GM18517 (cell line): ENCODE data around the gene ITFG1.
A peak's percentile ranks its signal among the peaks of the same experiment; 100 is the strongest.

Experiments used
- ATAC-seq: cut with Tn5 transposase; IDR thresholded peaks from one replicate; pipeline ENCODE4 v1.9.1; 2021; ENCODE audit warnings: mild to moderate bottlenecking, moderate library complexity; ENCODE audit not compliant: unreplicated experiment

ITFG1 gene

DNA sequence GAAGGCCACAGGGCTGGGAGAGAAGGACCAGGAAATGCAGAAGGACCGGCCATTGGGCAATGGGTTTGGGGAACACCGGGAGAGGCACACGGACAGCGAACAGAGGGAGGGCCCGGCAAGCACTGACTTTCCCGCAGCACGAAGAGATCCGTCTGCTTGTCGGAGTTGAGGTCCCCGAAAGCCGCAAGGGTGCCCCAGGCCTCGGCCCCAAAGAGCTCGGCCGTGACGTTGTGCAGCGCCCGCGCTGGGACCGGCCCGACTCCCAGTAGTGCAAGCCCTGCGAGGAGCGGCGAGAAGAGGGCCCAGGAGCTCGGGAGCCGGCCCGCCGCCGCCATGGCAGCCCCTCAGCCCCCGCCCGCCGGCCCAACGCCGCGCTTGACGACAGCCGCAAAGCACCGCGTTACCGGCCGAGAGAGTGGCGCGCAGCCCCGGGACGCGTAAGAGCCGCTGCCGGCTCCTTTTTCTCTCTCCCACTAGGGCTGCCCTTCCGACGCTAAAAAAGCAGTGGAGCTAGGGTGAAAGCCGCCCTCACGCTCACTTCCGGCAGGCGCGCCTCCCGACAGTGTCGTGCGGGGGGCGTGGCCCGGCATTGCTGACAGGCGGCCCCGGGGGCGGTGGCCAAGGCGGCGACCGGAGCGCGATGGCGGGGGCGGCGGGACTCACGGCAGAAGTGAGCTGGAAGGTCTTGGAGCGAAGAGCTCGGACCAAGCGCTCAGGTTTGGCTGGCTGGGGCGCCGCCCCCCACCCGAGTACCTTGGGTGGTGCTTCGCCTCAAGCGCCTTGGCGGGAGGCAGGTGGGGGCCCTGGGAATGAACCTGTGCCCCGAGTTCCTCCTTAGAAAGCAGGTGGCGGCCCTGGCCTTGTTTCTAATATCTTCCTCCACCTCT is at the start of gene ITFG1, which contains the start of gene PHKB:
Gene ITFG1 (minus strand): TSS at position 353 of the 887 bp plus-strand sequence. CDS start 18 bp downstream, at position 335.
Gene PHKB (plus strand): TSS at position 621 of the 887 bp plus-strand sequence. CDS start 20 bp downstream, at position 641.
- ATAC-seq = peak; percentile 71

DNA sequence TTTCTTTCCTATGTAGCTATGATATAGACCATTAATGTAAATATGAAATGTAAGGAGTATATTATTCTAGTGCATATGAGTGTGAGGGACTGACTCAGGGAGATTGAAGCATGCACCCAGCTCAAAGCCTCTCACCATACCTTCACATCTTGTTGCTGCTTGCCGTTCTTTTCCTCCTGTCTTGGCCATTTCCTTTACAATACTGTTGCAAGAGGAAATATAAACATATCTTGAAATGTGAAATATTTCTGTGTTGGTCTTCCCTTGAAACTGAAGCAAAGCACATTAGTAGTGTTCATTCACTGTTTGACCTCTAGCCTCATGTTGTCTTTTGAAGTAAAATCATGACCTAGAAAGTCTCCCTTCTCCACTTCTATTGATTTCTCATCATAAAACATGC is 46.8 kb upstream of the ITFG1 start:
- ATAC-seq = no peak

DNA sequence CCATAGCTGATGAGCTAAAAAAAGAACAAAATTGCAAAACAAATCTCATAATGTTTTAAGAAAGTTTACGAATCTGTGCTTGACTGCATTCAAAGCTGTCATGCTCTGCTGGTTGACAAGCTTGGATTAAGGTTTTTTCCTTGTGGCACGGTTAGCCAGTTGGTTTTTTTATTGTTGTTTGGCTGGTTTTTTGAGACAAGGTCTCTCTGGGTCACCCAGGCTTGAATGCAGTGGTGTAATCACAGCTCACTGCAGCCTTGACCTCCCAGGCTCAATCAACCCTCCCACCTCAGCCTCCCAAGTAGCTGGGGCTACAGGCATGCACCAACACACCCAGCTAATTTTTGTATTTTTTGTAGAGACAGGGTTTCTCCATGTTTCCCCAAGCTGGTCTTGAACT is 45.9 kb upstream of the ITFG1 start:
- ATAC-seq = no peak

DNA sequence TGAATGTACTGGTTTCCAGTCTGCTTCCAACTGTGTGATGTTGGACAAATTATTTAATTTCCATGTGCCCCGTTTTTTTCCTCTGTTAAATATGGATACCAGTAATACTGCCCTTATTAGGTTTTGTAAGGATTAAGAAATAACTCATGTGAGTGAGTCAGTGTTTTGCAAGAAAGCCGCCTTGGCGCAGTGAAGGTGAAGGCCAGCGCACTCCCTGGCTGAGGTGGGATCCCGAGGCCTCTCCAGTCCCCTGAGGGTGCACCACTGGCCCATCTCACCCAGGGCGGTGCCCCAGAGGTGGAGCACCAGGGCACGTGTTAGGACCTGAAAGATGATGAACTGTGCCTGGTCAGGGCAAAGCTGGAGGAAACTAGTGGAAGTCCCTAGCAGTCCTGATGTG is 43.7 kb upstream of the ITFG1 start:
- no peak for ATAC-seq

DNA sequence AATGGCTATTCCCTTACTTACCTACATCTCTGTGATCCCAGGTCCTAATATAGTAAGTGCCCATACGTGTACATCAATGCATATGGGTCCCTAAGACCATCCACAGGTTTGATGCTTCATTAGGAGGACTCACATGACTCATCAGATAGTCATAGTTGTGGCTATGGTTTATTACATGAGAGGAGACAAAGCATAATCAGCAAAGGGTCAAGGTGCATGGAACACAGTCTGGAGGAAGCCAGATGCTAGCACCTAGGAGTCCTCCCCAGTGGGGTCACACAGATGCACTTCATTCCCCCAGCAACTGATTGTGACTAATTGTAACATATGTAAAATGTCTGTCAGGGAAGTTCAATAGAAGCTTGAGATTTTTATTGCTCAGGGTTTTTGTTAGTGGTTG is 43.1 kb upstream of the ITFG1 start:
- no peak for ATAC-seq

DNA sequence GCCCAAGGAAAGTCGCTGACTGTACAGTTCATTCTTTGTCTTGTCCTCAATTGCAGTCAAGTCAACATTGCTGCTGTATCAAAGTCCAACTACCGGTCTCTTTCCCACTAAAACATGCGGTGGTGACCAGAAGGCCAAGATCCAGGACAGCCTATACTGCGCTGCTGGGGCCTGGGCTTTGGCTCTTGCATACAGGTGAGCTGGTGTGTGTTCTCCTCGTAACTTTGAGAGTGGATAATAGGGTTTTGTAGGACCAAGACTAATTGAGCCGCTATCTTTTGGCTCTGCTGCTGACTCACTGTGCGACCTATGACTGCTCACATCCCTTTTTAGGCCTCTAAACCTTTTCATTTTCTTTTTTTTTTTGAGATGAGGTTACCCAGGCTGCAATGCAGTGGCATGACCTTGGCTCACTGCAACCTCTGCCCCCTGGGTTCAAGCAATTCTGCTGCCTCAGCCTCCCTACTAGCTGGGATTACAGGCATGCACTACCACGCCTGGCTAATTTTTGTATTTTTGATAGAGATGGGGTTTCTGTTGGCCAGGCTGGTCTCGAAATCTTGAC is 38.9 kb upstream of the ITFG1 start:
- ATAC-seq = no peak

DNA sequence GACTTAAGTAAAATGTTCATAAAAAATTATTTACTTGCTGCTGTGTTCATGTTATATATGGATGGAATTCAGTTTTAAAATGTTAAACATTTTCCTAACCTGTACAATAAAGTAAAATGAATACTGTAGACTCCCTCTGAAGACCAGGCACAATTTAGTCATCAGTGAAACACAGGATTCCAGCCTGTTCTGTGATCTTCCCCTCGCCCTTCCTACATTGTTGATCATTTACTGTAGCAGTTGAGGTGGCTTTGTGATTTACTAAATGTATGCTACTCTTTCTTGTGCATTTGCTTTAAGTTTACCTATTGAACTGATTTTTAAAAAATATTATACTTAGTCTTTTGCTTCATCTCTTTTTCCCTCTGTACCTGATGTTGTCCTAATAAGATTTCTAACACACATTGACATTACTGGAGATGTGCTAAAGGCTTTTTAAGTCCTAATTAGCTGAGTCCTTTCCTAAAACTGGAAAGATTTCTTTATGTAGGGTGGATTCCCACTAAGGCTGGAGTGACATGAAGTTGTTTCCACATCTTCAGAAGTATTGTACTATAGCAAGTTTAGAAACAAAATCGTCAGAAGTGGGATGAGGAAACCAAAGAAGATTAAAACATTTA is 38.3 kb upstream of the ITFG1 start:
- no peak for ATAC-seq

DNA sequence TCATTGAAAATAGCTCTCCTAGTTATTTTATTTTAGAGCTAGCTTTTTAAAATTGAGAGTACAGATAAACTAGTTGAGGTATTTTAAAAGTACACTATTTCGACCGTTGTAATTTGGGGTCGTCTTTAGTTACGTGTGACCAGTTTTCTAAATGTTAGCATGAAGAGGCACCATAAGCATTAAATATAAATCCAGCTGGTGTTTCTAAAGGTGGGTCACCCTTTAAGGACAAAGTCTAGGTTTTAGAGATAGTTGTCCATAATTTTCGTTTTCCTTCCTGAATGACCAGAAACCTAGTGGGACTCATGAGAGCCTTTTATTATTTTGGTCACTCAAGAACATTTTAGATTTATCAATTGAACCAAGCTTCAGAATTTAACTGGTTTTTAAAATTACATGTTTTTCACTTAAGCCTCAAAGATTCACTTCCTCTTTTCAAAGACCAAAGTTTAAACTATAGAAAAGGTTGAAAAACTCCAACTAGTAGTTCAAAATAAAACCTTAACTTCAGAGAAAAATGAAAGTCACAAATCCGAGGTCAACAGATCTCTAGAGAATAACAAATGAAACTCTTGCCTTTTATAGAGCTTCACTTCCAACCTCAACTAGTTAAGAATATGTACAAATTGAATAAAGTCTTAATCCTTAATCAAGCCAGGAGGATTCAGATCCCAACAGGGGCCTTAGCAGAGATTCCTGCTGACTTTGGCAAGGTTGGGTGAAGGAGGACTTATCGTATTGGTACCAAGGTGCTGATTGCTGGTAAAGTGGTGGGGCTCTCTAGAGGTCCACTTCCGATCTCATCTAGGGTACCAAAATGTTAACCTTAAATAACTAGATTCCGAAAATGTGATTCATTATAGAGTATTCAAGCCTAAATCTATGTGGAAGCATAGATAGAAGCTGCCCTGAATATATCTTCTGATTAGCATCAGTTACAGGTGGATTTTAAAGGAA is 32.8 kb upstream of the ITFG1 start:
- peak; percentile 85 for ATAC-seq

DNA sequence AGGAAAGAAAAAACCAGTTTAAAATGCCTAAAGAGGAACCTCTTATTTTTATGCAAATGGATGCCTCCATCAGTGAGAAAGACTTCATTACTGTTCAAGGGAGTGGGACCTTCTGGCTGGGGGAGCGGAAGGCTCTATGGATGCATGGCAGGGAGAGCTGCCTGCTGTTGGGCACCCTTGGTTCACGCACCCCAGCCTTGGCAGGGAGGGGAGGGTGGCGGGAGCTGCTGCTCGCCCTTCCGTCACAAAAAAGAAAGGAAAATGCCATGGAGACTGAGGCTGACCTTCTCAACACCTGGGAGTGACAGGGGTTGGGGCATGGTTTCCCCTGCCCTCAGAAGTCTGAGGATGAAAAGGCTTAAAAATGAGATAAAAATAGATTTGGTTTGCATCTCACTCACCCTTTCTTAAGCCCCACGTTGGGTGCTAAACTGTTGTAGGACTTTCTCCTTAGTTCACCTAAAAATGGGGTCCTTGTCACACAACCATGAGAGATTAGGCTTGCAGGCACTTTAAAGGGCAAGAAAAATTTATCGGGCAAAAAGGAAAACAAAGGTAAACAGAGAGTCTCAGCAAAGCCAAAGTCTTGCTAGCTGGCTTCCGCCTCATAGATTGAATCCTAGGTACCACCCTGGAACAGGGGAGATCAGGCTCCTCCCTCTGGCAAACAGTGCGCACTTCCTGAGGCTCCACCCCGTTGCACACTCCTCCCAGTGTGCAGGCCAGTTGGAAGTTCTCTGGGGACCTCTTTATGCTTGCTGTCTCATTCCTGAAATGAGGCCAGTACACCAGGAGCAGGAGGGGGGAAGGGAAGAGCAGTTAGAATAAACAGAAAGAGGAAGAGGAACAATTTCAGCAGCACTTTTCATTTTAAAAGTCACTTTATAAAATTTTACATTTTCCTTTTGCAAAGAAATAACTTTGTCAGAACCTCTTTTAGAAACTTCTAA is 31.8 kb upstream of the ITFG1 start:
- ATAC-seq = peak; percentile 49

DNA sequence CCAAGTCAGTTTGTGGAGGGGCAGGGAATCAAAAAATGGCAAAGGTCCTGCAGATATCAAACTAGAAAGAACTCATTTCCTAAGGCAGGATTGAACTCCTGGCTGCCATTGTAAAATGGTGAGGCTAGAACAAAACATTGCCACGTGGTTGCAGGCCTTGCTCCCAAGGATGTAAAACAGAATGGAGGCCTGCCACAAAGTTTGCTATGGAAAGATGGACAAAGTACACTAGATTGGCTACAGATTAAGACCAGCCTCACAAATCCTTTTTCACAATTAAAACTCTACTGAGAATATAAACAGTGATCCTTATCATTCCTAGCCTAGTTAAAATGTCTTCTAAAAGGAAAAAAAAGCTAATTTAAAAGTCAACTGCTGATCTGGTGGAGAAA is 31.2 kb upstream of the ITFG1 start:
- ATAC-seq = no peak

DNA sequence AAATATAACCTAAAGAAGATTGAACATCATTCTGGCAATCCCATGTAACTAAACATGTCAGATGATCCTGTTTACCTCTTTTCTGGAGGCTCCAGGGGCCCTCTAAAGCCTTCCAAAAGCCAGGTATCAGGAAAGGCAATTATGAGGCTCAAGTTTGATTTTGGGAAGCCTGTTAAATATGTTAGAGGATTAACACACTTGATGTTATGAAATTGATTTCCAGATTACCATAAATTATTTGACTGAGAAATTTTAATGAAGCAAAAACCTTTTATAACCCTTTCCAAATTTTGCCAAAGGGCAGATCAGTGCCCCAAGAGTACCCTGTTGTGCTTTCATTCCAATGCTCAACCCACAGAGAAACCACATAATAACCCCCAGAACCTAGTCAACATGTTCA is 29.6 kb upstream of the ITFG1 start:
- ATAC-seq = no peak

DNA sequence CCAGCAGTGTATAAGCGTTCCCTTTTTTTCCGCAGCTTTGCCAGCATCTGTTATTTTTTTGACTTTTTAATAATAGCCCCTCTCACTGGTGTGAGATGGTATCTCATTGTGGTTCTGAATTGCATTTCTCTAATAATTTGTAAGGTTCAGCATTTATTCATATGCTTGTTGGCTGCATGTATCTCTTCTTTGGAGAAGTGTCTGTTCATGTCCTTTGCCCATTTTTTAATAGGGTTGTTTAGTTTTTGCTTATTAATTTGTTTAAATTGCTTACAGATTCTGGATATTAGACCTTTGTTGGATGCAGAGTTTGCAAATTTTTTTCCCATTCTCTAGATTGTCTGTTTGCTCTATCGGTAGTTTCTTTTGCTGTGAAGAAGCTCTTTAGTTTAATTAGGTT is 27.2 kb upstream of the ITFG1 start:
- ATAC-seq = no peak

DNA sequence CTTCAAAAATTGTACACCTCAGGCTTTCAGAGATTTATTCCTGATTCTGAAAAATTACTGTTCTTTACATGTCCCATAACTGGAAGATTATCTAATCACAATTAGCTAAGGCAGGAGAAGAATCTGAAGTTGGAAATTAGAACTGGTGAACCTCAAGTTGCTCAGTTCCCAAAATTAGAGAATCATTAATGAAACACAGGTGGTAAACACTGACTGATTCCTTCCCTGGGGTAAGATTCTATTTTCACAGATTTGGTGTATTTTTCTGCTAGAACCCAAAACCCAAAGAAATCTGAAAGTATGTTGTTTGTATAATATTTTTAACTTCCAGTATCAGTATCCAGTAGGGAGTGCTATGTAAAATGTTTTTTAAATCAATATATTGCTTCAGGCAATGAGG is 26.0 kb upstream of the ITFG1 start:
- ATAC-seq = peak; percentile 52

DNA sequence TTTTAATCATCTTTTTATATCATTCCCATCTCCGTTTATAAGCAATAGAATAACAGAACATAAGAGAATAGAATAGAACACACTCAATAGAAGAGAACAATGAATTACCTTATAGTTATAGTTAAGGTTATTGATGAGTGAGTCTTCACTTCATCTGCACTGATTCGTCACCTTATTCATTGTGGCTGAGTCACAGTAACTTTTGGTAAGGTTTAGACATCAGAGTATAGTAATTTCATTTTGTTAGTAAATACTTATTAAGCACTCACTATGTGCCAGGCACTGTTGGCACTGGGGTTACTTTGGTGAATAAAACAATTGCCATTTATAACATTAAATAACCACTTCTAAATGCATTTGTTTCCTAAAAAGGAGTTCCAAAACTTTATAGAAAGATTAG is 22.8 kb upstream of the ITFG1 start:
- no peak for ATAC-seq

DNA sequence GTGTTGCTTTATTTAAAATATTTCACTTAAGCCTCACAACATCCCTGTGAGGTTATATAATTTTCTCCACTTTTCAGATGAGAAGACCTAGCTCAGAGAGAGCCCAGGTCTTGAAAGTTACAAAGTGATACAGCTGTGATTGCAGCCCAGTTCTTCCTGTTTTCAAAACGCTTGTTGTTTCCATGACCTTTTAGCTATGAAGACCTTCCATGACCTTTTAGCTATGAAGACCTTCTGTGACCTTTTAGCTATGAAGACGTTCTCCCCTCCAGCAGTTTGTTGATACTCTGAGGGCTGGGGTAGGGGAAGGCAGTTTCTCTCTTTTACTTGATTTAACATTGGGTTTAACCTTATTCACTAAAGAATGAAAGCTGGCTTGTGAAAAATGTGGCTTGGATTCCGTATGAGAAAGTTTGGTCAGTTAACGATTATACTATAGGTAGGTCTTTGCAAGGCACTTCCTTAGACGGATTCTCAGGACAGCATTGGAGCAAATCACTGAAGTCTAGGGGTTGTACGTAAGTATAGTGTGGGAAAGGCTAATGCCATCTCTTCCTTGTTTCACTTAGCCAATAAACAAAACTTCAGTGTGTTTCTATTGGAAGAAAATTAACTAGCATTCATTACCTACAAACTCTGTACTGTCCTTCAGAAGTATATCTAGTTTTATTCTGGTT is 21.0 kb upstream of the ITFG1 start:
- ATAC-seq = no peak

DNA sequence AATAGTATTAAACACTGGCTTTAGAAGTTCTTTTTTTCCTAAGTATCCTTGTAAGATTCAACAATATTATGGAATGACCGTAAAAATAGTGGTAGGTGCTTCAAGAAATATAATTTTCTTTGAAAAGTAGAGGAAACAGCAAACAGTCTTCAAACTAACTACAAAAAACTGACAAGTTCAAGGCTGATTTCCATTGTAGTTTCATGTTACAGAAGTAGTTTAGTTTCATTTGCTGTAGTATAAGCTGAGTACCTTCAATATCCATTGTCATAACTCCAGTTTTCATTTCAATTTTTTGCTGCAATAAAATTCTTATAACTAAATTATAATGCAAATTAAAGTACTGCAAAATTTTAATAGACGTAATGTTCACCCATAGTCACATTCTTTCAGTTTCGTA is 19.5 kb upstream of the ITFG1 start:
- ATAC-seq = peak; percentile 52

DNA sequence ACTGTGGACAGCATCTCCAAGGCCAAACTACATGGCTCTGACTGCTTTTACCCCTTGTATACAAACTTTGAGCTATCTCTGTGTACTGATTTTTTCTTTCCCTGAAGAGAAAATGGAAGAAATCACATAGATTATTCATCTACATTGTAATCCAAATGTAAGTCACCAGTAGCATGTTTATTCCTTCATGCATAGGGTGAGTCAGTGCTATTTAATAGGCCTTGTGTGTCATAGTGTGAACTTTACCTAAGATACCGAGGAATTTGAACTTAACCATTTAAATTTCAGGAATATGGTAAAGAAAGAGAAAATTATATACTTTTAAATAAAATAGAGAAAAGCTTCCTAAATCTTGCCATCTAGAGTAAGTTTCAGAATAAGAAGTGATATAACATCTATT is 16.8 kb upstream of the ITFG1 start:
- no peak for ATAC-seq

DNA sequence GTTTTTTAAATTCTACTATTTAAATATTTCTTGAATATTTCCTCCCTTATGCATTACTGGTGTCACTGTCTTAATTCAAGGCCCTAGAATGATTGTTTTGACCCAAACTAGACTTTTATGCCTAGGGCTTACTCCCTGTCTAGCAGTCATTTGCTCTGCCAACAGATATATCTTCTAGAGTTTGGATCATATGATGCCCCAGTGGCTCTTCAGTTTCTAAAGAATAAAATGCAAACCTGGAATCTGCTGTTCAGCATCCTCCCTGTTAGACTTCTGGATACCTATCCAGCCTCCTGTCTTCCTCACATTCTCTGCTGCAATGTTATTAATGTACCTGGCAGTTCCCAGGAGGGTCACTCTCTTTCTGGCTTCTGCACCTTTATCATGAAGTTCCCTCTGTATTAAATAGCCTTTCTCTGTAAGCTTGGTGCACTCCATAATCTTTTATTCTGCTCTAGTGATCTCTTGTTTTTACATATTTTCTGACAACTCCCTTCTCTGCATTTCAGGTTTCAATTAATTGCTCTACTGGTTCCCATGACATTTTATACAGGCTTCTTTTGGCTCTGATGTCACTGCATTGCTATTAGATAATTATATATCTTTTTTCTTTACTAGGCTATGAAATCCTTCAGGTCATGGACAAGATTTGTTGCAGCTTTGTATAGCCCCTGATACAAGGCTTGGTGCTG is 15.9 kb upstream of the ITFG1 start:
- no peak for ATAC-seq

DNA sequence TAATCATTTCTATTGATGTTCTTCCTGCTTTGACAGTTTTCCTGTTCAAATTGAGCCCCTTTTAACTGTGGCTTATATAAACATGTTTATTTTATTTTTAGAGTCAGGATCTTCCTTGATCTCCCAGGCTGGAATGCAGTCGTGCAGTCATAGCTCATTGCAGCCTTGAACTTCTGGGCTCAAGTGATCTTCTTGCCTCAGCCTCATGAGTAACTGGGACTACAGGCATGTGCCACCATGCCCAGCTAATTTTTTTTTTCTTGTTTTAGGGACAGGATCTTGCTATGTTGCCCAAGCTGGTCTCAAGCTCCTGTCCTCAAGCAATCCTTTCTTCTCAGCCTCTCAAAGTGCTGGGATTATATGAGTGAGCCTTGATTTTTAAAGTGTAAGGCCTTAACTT is 14.9 kb upstream of the ITFG1 start:
- ATAC-seq = no peak
